Measurements from ENCODE around the gene CMIP. TPM values are rescaled to one million over a fixed set of nuclear protein-coding genes. Genes with fewer than 3 reads are reported as not detected.

The CMIP gene
- total RNA-seq, 4 donors from 2014 or later, result 17.1 to 60.5 (median 39.7) TPM

DNA sequence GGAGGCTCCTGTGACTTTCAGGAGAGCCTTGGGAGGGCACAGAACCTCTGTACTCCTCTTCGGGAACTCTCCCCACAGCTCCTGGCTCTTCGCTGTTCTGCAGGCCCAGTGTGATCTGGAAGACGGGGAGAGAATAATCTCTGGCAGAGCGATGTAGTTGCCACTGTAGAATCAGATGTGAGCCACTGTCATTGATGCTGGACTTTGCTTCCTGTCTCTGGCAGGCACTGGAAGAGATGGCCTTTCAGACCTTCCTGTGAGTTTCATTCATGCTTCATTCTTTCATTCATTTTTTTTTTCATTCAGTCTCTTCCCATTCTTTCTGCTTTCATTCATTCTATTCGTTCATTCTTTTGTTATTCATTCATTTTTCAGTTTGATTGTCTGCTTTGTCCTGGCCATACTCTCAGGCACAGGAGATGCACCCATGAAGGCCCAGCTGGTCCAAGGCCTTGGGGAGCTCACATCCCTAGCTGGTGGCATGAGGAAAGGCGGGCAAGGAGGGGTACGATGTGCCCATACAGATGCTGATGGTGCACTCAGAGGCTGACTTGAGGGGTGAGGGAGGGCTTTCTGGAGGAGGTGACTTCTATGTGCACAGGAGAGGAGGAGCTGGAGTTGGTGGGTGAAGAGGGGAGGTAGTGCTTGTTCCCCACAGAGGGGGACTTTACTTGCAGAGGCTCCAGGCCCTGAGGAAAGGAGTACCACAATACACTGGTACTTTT lies 44.2 kb downstream of the CMIP start:
- Histone ChIP-seq H3K9me3 (no peaks in the 10 kb centered on the region), H3K36me3 (peaks cover 0 to 20% (median 0%) of the 10 kb centered on the region in 3 donors), H3K27ac (no peak overlapping the region), H3K4me3 (no peak overlapping the region), H3K4me1 (peaks cover 40 to 100% (median 69%) of the 10 kb centered on the region in 3 donors), H3K27me3 (no peaks in the 10 kb centered on the region)
- TF ChIP-seq POLR2A (IDR thresholded peaks at IDR 0.05), result no peak
- no peak for TF ChIP-seq CTCF (IDR thresholded peaks at IDR 0.05)
- intact Hi-C loops (cut with DNase I), result no loop called here
- DNase-seq, result no peak
- WGBS, 2 donors, result 69 to 86% methylated on average over 5 of the region's 7 CpGs

GRCh38 chr16:81489547-81490267 lies 45.1 kb downstream of the CMIP start:
- Histone ChIP-seq H3K36me3 (peaks cover 0 to 20% (median 0%) of the 10 kb centered on the region in 3 donors), H3K9me3 (no peaks in the 10 kb centered on the region), H3K4me3 (no peak overlapping the region), H3K27ac (peak overlapping the region in 2 of 4 donors; percentile 31 to 33), H3K27me3 (no peaks in the 10 kb centered on the region), H3K4me1 (peaks cover 42 to 100% (median 73%) of the 10 kb centered on the region in 3 donors)
- TF ChIP-seq CTCF (IDR thresholded peaks at IDR 0.05) (no peak), POLR2A (IDR thresholded peaks at IDR 0.05) (no peak)
- WGBS, 2 donors, result 63 to 67% methylated on average over 7 to 12 of the region's 12 CpGs
- no peak for DNase-seq
- intact Hi-C loops (cut with DNase I), result no loop called here

DNA sequence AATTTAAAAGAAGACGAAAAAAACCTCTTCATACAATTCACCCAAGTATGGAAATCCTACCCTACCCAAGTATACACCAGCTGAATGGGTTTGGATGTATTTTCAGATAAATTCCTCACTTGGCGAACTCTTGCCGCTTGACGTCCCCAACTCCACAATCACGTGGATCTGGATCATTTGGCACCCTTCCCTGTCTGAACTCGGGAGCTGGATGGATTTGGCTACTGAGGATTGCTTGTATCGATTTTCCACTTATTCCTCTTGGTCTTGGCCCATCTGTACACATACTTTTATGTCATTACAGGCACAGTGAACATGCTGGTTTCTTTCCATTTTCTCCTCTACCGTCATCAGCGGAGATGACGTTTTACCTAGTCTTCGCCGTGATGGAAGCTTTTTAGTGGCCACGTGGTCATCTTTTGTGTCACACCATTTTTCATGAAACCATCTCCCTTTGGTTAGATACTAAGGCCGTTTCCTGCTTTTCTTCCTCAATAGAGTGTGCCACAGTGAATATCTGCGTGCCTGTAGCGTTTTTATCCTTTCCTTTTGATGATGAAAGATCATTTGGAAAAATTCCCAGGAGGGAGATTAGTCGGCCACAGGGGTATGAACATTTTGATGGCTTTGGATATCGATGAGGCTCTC lies 47.1 kb downstream of the CMIP start:
- intact Hi-C loops (cut with DNase I), result no loop called here
- no peak for DNase-seq
- H3K36me3 ChIP-seq, result peaks cover 0 to 10% (median 0%) of the 10 kb centered on the region in 3 donors
- H3K9me3 ChIP-seq, result no peaks in the 10 kb centered on the region
- peak overlapping the region in 3 of 4 donors; percentile 91 to 96 (median 92) for H3K27ac ChIP-seq
- no peaks in the 10 kb centered on the region for H3K27me3 ChIP-seq
- WGBS, 2 donors, result 56 to 60% methylated on average over 18 of the region's 18 CpGs
- no peak for TF ChIP-seq POLR2A (IDR thresholded peaks at IDR 0.05)
- no peak for TF ChIP-seq CTCF (IDR thresholded peaks at IDR 0.05)
- H3K4me1 ChIP-seq, result peaks cover 48 to 100% (median 77%) of the 10 kb centered on the region in 3 donors
- no peak overlapping the region for H3K4me3 ChIP-seq

DNA sequence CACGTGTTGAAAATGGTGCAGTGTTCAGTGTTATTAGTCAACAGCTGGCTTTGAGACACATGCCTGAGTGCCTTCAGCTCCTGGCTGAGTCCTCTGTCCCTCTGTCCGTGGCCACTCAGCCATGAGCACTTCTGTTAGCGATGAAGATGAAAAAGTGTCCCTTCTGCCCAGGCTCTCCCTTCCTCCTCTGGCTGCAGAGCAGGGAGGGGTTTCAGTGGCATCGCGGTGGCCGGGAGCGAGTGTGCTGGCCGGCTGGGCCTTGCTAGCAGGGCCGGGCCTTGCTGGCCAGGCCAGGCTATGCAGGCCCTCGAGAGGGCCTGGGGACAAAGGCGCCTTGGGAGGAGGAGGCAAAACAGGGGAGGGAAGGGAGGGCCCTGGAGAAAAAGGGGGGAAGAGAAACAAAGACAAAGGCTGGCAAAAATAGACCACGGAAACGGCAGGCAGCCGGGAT lies 47.7 kb downstream of the CMIP start:
- intact Hi-C loops (cut with DNase I), result no loop called here
- DNase-seq, result no peak
- H3K4me1 ChIP-seq, result peaks cover 52 to 100% (median 78%) of the 10 kb centered on the region in 3 donors
- peak overlapping the region; percentile 88 to 96 (median 92) for H3K27ac ChIP-seq
- WGBS, 2 donors, result 51 to 56% methylated on average over 6 of the region's 14 CpGs
- no peak overlapping the region for H3K4me3 ChIP-seq
- no peaks in the 10 kb centered on the region for H3K27me3 ChIP-seq
- TF ChIP-seq CTCF (IDR thresholded peaks at IDR 0.05), result no peak
- TF ChIP-seq POLR2A (IDR thresholded peaks at IDR 0.05), result no peak
- peaks cover 0 to 3% (median 0%) of the 10 kb centered on the region in 3 donors for H3K36me3 ChIP-seq
- no peaks in the 10 kb centered on the region for H3K9me3 ChIP-seq

Measured in esophagus squamous epithelium (tissue), 5 donors.